Lung microvascular endothelial cell (primary cell): ENCODE measurements around the gene PLA2G4A. TPM values are rescaled to one million over a fixed set of nuclear protein-coding genes. Genes with fewer than 3 reads are reported as not detected.

Experiments used
- DNase-seq, 2 donors: peaks; one replicate each; pipeline versions ENCODE4 v3.0.0 to v3.0.0-alpha.2; 2010; ENCODE audit warnings: low read depth in 2 of 2
- total RNA-seq: library from RNA; depleted of rRNA; stranded (reverse); fragments of >200 nt; gene quantifications from 2 replicates; pipeline ENCODE4 v1.2.1, GENCODE V29; 2014

The PLA2G4A gene
- total RNA-seq, 1 donor from 2014 or later: 15.1 TPM

DNA sequence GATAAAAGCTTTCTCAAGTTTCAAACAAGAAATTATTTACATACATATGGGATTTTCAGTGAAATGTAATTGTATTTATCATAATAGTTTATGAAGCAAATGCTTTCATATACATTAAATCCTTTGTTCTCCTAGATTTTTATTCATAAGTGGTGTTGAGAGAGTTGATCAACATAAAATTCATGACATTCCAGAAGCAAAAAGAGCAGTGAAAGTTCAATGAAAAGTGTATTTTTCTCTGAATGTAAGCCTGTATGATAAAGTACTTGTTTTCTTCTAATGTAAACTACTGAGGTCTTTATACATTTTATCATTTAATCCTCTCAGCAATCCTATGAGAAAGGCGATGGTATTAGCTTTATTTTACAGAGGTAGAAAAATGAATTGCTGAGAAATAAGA lies 146.5 kb downstream of the PLA2G4A start:
- DNase-seq: no peak

DNA sequence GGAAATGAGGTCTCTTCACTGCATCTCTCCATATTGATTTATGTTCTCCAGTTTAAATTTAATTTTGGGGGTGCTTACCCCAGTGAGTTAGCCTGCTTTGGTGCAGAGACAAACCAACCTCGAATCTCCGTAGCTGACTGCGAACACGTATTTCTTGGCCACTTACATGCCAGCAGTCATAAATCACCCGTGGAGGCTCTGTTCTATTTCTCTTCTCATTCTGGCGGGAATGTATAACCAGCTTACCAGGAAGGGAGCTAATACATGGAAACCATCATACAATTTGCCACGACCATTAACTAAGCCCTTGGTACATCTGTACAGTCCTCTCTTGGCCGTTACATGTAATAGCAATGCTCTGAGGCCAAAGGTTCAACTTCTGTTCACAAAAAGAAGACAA lies 148.0 kb downstream of the PLA2G4A start:
- peak; percentile 10 to 44 for DNase-seq

DNA sequence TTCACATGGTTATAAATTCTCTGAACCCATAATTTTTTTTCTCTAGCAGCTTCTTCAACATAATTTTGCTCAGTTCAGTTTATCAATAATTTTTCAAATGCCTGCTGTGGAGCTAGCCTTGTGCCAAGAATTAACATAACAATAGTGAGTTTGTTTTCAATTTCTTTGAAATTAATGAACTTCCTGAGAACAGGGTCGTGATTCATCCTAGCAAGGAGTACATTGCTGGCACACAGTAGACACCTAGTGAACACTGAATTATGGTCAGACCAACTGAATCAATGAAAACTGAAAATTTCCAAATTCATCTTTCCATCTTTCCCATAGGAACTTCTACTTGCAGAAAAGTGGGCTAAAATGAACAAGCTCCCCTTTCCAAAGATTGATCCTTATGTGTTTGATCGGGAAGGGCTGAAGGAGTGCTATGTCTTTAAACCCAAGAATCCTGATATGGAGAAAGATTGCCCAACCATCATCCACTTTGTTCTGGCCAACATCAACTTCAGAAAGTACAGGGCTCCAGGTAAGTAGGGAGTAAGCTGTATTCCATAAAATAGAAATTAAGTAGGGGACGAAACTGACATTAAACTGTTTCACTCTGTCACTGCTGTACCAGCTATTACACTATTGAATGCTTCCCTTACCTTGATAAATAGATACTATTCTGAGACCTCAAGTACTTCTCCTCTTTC lies 148.7 kb downstream of the PLA2G4A start:
- peak; percentile 58 to 79 for DNase-seq

DNA sequence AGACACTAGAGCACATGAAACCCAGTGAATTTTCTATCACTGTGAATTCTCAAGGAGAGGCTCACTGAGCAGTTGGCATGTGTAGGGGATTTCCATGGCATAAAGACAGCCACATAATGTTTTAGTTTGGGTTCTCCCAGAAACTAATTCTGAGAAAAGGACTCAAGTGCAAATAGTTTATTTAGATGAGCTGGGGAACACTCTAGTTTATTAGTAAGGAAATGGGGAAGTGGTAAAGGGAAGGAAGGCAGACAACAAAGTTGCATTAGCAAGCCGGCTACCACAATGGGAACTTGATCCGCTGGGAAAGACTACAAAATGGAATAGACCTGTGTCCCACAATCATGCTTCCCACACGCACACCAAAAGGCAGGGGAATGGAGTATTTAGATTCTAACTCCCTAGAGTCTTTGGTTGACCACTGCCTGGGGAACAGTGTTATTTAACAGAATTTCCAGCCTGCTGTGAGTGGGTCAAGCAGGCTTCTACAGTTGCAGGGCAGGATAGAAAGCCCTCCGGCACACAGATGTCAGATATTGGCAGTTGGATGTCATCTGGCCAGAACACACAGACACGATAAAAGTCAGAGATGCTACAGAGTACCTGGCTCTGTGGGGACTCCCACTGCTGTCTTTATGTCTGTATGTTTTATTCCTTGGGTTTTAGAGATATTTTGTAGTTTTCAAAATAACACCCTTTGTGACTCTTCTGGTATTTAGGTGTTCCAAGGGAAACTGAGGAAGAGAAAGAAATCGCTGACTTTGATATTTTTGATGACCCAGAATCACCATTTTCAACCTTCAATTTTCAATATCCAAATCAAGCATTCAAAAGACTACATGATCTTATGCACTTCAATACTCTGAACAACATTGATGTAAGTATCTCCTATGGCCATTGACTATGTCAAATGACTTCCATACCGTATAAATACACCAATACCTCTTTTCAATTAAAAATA lies 150.1 kb downstream of the PLA2G4A start:
- peak; percentile 15 to 26 for DNase-seq

DNA sequence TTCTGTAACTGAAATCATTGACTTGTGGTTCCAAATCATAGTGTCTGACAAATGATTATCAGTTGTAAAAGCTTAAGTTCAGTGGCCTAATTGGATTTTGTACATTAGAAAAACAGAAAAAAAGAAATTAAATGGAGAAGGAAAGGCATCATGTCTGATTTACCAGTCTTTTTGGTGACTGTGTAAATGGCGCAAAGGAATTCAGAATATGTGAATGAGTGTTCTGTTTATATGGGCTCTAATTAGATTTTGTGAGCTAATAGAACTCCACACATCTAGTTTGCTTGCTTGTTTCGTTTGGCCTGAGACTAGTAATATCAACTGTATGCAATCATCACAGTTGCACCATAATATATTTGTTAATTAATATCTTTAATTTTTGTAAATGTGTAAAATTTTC lies 151.7 kb downstream of the PLA2G4A start:
- DNase-seq: no peak

DNA sequence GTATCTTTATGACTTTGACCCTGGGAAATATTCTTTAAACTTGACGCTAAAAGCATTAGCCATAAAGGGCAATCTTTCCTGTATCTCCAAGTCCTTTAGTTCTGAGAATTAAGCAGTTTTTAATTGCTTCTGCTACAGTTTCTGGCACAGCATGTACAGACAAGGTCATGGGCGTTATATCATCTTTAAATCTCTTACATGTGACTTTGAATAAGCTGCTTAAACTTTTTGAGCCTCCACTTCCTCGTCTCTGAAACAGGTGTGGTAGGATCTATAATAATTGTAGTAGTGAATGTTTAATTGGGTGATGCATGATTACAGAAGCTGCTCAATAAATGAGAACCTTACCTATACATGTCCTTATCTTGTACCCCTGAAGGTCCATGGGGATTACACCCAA lies 153.4 kb downstream of the PLA2G4A start:
- DNase-seq: no peak

DNA sequence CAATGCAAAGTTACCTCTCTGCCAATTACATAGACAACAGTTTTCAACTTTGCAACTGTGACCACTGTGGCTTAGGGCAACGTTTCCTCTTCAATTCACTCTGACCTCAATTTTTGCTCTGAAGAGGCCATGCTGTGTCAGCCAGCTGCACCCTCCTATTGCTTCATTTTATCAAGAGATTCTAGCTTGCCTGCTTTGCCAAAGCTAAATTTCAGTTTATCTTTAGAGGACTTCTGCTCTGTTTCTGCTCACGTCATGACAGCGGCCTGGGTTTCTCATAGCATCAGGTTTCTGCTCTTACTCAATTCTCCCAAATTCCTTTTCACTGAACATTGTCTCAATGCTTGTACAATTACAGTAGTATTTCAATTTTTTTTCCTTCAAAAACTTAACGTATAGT lies 154.6 kb downstream of the PLA2G4A start:
- DNase-seq: no peak

DNA sequence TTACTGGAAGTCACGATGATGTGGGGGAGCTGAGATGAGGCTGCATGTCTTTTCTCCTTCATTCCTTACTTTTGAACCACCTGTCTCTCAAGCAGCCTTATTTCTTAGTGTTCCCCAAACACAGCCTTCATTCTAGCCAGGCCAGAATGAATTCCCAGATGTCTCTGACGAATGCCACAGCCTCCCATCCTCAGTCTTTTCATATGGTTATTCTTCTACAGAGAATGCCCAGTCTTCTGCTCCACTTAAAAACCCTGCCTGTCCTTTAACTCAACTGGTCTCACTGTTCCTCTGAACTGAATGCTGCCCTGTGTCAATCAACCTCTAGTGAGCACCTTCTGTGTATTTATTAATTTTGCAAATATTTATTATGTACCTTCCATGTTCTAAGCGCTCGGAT lies 156.2 kb downstream of the PLA2G4A start:
- no peak for DNase-seq

DNA sequence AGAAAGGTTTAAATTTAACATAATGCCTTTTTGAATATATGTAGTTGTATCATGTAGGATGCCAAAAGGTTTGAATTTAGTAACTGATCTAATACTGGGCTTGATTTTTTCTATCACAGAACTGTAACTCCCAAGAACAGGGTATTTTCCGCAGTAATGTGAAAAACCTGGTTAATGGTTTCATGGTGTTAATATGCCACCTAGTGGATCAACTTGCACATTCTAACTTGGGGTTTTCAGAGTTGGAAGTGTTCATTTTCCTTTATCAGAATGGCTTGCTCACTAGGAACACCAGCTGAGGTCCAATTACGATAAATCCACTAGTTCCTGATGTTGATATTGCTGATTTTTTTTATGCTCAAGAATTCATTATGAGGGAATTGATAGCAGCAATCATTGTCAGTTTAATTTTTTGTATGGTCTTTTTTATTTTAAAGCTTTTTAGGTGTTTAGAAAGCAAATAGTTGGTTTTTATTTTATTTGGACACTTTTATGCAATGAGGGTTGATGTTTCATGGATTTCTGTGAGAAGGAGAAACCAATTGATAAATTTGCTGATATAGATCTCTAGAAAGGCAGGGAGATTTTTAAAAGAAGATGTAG lies 157.2 kb downstream of the PLA2G4A start:
- DNase-seq: peak; percentile 76 to 91

DNA sequence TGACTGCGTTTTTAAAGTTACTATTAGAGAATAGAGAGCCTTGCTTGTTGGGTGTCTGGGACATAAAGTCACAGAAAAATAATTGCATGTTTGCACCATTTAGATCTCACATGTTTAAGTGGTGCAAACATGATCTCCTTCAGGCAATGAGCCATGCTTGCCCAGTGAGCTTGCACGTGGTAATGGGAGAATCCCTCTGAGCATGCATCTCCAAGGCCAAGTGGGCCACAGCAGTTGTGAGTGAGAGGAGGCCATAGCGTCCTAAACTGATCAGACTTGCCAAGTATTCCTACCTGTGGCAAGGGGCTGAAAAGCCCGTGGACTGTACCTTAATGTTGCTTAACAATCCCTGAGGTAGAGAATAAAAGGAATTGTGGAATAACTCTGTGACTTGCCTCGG lies 158.3 kb downstream of the PLA2G4A start:
- DNase-seq: no peak

DNA sequence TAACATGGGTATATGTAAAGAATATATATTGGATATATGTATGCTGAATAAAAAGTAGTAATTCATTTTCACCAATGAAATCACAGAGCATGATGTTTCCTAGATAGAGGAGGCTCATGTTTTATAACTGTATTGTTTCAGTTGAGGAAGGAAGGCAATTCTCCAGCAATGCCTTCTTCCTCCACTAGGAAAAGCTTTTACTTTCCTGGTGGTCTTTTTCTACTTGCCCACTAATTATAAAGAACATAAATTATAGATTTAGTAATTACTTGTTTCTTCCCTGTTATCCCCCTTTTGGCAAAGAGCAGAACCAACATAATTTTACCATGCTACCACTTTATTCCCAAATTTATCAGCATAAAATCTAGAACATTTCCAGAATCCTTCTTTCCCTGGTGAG lies 159.0 kb downstream of the PLA2G4A start:
- DNase-seq: no peak

DNA sequence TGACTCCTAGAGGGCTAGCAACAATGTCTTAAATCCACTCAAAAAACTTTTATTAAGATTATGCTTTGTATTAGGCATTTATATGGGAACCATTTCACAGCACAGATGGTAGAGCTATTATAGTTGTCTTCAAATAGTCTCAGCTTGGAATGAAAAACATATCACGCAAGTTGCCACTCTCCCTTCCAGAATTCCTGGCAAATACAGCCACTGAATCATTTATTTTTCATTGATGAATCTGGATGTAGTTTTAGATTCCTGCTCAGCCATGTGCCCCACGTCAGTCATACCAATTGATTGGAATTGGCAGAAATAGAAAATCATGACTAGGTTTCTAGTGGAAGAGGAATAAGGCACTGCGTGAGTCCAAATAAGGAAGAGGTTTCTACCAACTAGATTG lies 165.2 kb downstream of the PLA2G4A start:
- DNase-seq: no peak

DNA sequence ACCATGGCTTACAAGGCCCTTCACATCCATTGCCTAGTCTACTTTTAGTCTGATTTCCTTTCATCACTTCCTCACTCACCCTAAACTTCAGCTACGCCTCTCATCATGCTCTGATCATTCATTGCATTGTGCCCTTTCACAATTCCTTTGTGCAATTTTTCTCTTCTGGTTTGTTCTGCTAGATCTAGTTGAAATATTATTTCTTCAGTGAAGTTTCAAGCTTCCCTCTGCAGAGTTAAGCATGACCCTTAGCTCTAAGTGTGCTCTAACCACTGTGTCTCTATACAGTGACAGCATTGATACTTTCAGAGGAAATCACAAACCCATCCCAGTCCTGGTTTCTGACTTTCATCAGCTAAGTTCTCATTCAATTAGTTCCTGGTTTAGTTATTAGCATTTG lies 166.1 kb downstream of the PLA2G4A start:
- no peak for DNase-seq

DNA sequence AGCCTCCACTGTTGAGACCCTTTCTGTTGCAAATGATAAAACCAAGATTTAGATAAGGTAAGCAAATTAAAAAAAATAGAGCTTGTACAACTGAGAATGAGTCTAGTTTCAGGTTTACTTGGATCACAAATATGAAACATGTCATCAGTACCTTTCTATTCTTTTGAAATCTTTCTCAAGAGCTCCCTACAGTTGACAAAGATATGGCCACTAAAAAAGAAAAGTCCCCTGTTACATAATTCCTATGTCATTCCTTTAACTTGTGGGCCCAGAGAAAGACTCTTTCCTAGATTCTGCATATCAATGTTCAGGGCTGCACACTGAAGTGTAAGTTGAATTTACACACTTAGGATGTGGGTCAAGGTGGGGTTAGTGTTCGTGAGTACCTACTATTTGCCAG lies 168.1 kb downstream of the PLA2G4A start:
- no peak for DNase-seq

DNA sequence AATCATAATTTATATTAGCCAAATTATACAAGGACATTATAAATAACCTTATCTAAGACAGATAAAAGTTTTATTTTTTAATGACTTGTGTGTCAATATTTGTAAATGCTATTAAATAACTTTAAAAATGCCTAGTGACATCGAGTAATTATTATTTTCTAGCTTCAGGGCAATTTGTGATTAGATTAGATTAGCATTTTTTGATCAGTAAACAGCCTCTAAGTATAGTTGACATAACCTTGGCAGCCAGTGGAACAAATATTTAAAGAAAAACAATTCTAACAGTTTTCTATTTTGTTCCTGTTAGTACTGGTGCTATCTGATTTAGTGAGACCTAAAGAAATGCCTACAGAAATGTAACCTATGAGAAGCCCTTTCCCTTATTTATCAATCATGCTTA lies 169.1 kb downstream of the PLA2G4A start:
- DNase-seq: no peak

DNA sequence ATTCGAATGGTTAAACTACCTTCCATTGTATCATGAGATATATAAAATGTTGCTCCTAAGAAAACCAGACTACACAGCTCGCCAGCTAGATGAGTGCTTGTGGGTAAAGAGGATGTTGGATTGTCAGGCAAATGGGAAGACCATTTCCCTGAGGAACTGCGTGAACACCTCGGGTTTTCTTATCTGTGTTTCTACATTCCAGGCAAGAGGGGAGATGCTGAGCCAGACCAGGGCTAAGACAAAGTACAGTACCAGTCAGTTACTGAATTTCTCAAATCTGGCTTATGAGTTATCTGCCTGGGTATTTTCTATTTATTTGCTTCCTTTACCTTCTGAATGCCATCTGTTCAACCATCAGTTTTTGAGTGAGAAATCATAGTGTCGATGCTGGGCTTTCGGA lies 170.8 kb downstream of the PLA2G4A start:
- no peak for DNase-seq

DNA sequence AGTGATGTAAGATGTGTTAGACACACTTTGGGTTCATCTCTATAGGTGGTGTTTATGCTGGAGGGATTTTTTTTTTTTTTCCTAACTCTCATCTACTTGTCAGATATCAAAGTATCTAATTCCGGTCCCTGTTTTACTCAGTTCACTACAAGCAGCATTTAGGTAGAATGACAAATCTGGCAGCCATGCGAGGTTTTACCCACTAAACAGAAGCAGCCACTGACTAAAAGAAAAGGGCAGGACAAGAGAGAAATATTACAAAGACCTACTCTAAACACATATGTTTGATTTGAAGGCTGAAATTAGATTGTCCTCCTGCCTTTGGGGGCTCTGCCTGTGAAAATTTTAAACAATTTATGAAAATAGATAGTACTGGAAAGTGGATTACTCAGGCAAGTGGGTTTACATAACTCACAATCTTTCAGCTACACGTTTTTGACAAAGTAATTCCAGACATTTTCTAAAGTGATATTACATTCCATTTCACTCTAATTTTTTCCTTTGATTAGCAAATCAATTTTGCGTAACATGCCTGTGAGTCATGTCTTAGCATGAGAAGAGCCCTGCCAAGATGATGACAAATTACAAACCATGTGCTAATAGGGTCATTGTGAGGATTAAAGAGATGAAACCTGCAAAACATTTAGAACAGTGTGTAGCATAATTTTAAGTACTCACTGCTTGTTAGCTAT lies 172.6 kb downstream of the PLA2G4A start:
- peak in 1 of 2 donors; percentile 75 for DNase-seq

DNA sequence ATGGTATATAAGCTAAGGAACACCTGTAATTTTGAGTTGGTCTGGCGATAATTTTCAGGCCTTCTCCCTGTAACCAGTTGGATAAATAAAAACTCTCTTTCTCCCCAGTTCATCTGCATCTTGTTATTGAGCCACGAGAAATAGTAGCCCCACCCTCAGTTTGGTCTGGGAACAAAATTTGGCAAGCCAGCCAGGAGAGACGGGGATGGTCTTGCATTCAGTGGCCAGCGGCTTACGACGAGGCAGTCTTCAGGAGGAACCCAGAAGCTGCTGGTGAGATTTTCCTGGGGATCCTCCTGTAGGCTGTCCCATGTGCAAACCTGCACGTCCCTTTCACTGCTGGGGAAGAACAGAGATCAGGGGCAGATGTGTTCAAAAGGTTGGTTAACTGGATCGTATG lies 174.6 kb downstream of the PLA2G4A start:
- no peak for DNase-seq

DNA sequence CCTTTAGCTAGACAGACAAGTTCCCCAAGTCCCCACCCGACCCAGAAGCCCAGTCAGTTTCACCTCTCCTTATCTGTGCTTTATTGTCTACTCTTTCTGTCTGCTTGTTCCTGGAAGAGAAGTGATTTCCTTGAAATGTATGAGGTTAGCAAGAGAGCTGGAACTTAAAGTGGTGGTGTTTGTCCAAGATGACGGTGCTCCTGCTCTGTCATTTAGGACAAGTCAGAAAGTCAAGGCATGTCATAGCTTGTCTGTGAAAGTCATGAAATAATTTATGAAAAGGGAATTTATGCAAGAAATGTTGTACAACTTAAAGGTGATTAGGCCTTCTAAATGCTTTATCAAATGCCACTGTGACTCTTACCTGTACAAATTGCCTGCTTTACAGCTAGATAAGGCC lies 178.1 kb downstream of the PLA2G4A start:
- DNase-seq: no peak

DNA sequence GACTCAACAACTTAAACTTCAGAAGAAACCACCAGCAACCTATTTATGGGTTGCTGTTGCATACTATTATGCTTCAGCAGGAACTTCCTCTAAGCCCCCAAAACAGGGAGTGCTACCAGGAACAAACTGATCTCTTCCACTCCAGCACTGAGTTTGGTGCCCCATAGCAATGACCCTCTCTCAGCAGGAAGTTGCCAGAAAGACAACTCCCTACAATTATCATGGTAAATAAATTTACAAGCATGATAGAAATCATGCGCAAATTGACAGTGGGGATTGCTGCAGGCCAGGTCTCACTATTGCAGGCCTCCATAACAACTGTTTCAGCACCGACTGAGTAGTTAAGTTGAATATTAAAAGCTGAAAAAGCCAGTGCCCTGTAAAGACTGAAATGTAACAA lies 180.6 kb downstream of the PLA2G4A start:
- DNase-seq: no peak

DNA sequence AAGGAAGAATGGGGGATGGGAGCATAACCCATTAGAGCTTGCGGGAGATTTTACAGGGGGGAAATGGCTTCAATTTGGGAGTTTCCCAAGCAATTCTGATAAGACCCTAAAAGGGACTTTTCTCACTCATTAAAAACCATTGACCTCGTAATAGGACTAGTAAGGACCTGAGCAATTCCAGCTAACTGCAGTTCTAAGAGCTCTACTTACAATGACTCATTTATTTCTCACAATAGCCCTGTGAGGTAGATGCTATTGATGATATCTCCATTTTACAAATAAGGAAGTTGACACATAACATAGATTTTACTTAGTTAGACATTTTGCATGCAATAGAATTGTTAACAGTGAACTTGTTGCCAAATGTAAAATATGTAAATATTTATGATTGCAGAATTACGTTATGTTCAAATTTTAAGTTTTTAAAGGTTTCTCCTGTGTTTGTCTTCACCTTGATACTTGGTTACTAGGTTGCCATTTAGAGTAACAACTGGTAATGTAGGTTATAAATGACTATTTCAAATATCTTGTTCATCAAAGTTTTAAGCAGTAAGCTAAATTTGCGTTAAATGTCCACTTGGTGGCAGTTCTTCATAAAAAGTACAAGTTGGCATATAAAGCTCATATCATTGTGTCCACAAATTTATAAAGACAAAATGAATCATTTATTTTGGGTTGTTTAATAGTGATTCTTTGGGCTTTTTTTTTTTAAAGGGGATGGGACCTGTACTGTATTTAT lies 182.0 kb downstream of the PLA2G4A start:
- DNase-seq: peak in 1 of 2 donors; percentile 65
